Activated naive CD4-positive, alpha-beta T cell treated with anti-CD3 and anti-CD28 coated beads, Interleukin-2, amount 50 U/mL, for 72 hours (primary cell): ENCODE data around the gene XRN2. TPM values are rescaled to one million over a fixed set of nuclear protein-coding genes. Genes with fewer than 3 reads are reported as not detected.

ENCODE experiments used
- ATAC-seq, 2 donors: fragments of 150-1000 bp; cut with Tn5 transposase; 2 replicates each; pipeline ENCODE4 v1.10.0; 2021; ENCODE audit warnings: mild to moderate bottlenecking in 2 of 2, moderate library complexity in 2 of 2
- DNase-seq, 2 donors: peaks; one replicate each; pipeline ENCODE4 v3.0.0; 2021 to 2022; ENCODE audit warnings: low spot score in 2 of 2
- H3K27ac Mint-ChIP-seq, 2 donors: one replicate each; pipeline ENCODE4 v1.8.0; 2022; ENCODE audit warnings: mild to moderate bottlenecking in 2 of 2, mixed read lengths in 2 of 2
- H3K36me3 Mint-ChIP-seq, 2 donors: one replicate each; pipeline ENCODE4 v1.8.0; 2022; ENCODE audit warnings: mixed read lengths in 2 of 2
- H3K9me3 Mint-ChIP-seq, 2 donors: one replicate each; pipeline ENCODE4 v1.8.0; 2022; ENCODE audit warnings: mixed read lengths in 2 of 2
- total RNA-seq, 2 donors: library from RNA; stranded (reverse); gene quantifications; one replicate each; pipeline ENCODE4 v1.2.3, GENCODE V29; 2022

XRN2 gene
- total RNA-seq, 2 donors from 2014 or later = 55.5 to 87.4 TPM

- DNase-seq (no peak), ATAC-seq (no peak)
- Mint-ChIP-seq H3K9me3 (peaks cover 7 to 10% of the 10 kb centered on the region in 2 donors), H3K36me3 (peaks cover 0 to 15% of the 10 kb centered on the region in 2 donors), H3K27ac (no peak overlapping the region)
These were observed 14.4 kb upstream of the XRN2 start for GRCh38 chr20:21288587-21289370.

GRCh38 chr20:21289651-21290050 is 13.5 kb upstream of the XRN2 start:
- DNase-seq = no peak
- peaks cover 0 to 15% of the 10 kb centered on the region in 2 donors for H3K36me3 Mint-ChIP-seq
- H3K9me3 Mint-ChIP-seq = peaks cover 7 to 10% of the 10 kb centered on the region in 2 donors
- ATAC-seq = no peak
- no peak overlapping the region for H3K27ac Mint-ChIP-seq

GRCh38 chr20:21291026-21291425 is 12.1 kb upstream of the XRN2 start:
- ATAC-seq (no peak), DNase-seq (no peak)
- Mint-ChIP-seq H3K36me3 (peaks cover 0 to 6% of the 10 kb centered on the region in 2 donors), H3K27ac (no peak overlapping the region), H3K9me3 (peaks cover 0 to under 1% of the 10 kb centered on the region in 2 donors)

- ATAC-seq (no peak), DNase-seq (no peak)
- Mint-ChIP-seq H3K27ac (no peak overlapping the region), H3K36me3 (no peaks in the 10 kb centered on the region), H3K9me3 (no peaks in the 10 kb centered on the region)
These were observed 8.4 kb upstream of the XRN2 start for GRCh38 chr20:21294755-21295154.

- H3K27ac Mint-ChIP-seq = peak overlapping the region; percentile 92 to 97
- H3K36me3 Mint-ChIP-seq = peaks cover 17 to 26% of the 10 kb centered on the region in 2 donors
- ATAC-seq (no peak), DNase-seq (no peak)
- no peaks in the 10 kb centered on the region for H3K9me3 Mint-ChIP-seq
These were observed 1.0 kb upstream of the XRN2 start for GRCh38 chr20:21301940-21302663.

- ATAC-seq = no peak
- Mint-ChIP-seq H3K27ac (peak overlapping the region; percentile 92 to 97), H3K36me3 (peaks cover 17 to 26% of the 10 kb centered on the region in 2 donors), H3K9me3 (no peaks in the 10 kb centered on the region)
- no peak for DNase-seq
These were observed 469 bp upstream of the XRN2 start for GRCh38 chr20:21302664-21303060.

- DNase-seq = no peak
- peak; percentile 11 to 27 for ATAC-seq
- H3K9me3 Mint-ChIP-seq = no peaks in the 10 kb centered on the region
- H3K36me3 Mint-ChIP-seq = peaks cover 30 to 31% of the 10 kb centered on the region in 2 donors
- peak overlapping the region; percentile 97 to 99 for H3K27ac Mint-ChIP-seq
These were observed 898 bp downstream of the XRN2 start for GRCh38 chr20:21303872-21304586.

- no peaks in the 10 kb centered on the region for H3K9me3 Mint-ChIP-seq
- DNase-seq (no peak), ATAC-seq (no peak)
- H3K27ac Mint-ChIP-seq = peak overlapping the region in 1 of 2 donors; percentile 67
- H3K36me3 Mint-ChIP-seq = peaks cover 23 to 43% of the 10 kb centered on the region in 2 donors
These were observed 5.2 kb downstream of the XRN2 start for GRCh38 chr20:21308340-21308739.

- ATAC-seq (no peak), DNase-seq (no peak)
- Mint-ChIP-seq H3K27ac (peak overlapping the region in 1 of 2 donors; percentile 52), H3K36me3 (peaks cover 10 to 31% of the 10 kb centered on the region in 2 donors), H3K9me3 (no peaks in the 10 kb centered on the region)
These were observed 6.7 kb downstream of the XRN2 start for GRCh38 chr20:21309678-21310467.

GRCh38 chr20:21312813-21313474 is 9.8 kb downstream of the XRN2 start:
- DNase-seq (no peak), ATAC-seq (no peak)
- peaks cover 5 to 35% of the 10 kb centered on the region in 2 donors for H3K36me3 Mint-ChIP-seq
- H3K9me3 Mint-ChIP-seq = peaks cover 0 to 7% of the 10 kb centered on the region in 2 donors
- peak overlapping the region in 1 of 2 donors; percentile 44 for H3K27ac Mint-ChIP-seq

- peaks cover 0 to 30% of the 10 kb centered on the region in 2 donors for H3K36me3 Mint-ChIP-seq
- peak overlapping the region in 1 of 2 donors; percentile 62 for H3K27ac Mint-ChIP-seq
- DNase-seq = peak in 1 of 2 donors; percentile 11
- peak; percentile 67 to 95 for ATAC-seq
- peaks cover 6 to 15% of the 10 kb centered on the region in 2 donors for H3K9me3 Mint-ChIP-seq
These were observed 12.0 kb downstream of the XRN2 start for GRCh38 chr20:21315138-21315537.

- H3K9me3 Mint-ChIP-seq = peaks cover 11 to 19% of the 10 kb centered on the region in 2 donors
- ATAC-seq (no peak), DNase-seq (no peak)
- H3K27ac Mint-ChIP-seq = peak overlapping the region in 1 of 2 donors; percentile 79
- peaks cover 0 to 48% of the 10 kb centered on the region in 2 donors for H3K36me3 Mint-ChIP-seq
These were observed 19.1 kb downstream of the XRN2 start for GRCh38 chr20:21322083-21322710.

- Mint-ChIP-seq H3K36me3 (peaks cover 0 to 41% of the 10 kb centered on the region in 2 donors), H3K9me3 (peaks cover 11 to 13% of the 10 kb centered on the region in 2 donors), H3K27ac (peak overlapping the region in 1 of 2 donors; percentile 79)
- ATAC-seq (peak; percentile 59 to 63), DNase-seq (no peak)
These were observed 19.8 kb downstream of the XRN2 start for GRCh38 chr20:21322921-21323331.

GRCh38 chr20:21323640-21324039 is 20.5 kb downstream of the XRN2 start:
- H3K36me3 Mint-ChIP-seq = peaks cover 5 to 40% of the 10 kb centered on the region in 2 donors

GRCh38 chr20:21324126-21324525 is 21.0 kb downstream of the XRN2 start:
- Mint-ChIP-seq H3K27ac (peak overlapping the region in 1 of 2 donors; percentile 79), H3K36me3 (peaks cover 5 to 36% of the 10 kb centered on the region in 2 donors), H3K9me3 (peaks cover 5 to 7% of the 10 kb centered on the region in 2 donors)
- no peak for ATAC-seq
- no peak for DNase-seq

More at GRCh38 chr20:21323640-21324039, 20.5 kb downstream of the XRN2 start:
- DNase-seq (no peak), ATAC-seq (no peak)
- Mint-ChIP-seq H3K27ac (peak overlapping the region; percentile 22 to 79), H3K9me3 (peaks cover 10 to 11% of the 10 kb centered on the region in 2 donors)
